H4 (cell line): ENCODE measurements around the gene SSC4D. TPM values are rescaled to one million over a fixed set of nuclear protein-coding genes. Genes with fewer than 3 reads are reported as not detected.
A peak's percentile ranks its signal among the peaks of the same experiment; 100 is the strongest.
"Not testable (repeated sequence)": the region's sequence is repeated elsewhere in the genome, so short reads cannot be mapped to it uniquely, and the experiment has no call there.

Experiments
- DNase-seq: peaks from one replicate; pipeline ENCODE4 v3.0.0-alpha.2; 2015; ENCODE audit warnings: low spot score
- total RNA-seq: library from RNA; depleted of rRNA; stranded (reverse); fragments of >200 nt; shearing (Covaris generic); gene quantifications from 2 replicates; pipeline ENCODE4 v1.2.3, GENCODE V29; 2014

The SSC4D gene
- total RNA-seq, 1 experiment from 2014 or later = 1.6 TPM

DNA sequence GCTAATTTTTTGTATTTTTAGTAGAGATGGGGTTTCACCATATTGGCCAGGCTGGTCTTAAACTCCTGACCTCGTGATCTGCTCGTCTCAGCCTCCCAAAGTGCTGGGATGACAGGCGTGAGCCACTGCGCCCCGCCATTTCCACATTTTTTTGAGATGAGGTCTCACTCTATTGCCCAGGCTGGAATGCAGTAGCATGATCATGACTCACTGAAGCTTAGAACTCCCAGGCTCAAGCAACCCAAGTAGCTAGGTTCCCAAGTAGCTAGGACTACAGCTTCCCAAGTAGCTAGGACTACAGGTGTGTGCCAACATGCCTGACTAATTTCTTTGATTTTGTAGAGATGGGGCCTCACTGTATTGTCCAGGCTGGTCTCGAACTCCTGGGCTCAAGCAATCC lies 11.6 kb upstream of the SSC4D start:
- peak; percentile 76 for DNase-seq

DNA sequence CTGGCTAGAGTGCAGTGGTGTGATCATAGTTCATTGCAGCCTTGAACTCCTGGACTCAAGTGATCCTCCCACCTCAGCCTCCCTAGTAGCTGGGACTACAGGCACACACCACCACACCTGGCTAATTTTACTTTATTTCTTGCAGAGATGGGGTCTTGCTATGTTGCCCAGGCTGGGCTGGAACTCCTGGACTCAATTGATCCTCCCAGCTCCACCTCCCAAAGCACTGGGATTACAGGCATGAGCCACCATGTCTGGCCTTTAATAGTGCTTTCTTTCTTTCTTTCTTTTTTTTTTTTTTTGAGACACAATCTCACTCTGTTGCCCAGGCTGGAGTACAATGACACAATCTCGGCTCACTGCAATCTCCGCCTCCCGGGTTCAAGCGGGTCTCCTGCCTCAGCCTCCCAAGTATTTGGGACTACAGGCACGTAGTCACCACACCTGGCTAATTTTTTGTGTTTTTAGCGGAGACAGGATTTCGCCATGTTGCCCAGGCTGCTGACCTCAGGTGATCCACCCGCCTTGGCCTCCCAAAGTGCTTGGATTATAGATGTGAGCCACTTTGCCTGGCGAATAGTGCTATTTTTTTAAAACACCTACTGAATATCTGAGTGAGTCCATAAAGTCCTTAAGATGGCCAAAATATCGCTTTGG lies 8.3 kb upstream of the SSC4D start:
- not testable (repeated sequence) for DNase-seq

- DNase-seq = no peak
Measured at GRCh38 chr7:76412249-76412648, 2.8 kb upstream of the SSC4D start.

GRCh38 chr7:76411626-76412025 lies 2.1 kb upstream of the SSC4D start:
- DNase-seq = no peak

DNA sequence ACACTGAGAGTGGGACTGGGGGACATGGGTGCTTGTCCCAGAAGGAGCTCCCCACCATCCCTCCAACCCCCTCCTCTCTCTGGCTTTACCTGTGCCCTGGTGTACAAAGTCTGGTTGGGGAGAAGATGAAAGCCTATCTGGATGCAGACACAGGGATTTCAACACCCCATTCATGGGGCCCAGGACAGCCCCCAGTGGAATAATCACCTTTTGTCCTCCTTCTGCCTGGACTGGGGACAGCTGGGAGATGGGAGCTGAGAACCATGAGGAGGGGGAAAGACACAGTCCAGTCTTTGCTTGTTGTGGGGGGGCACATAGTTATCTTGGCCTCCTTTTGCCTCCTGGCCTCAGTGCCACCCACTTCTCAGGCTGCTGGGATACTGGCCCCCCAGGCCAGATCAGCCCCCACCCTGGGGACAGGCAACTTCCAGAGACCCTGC lies 1.4 kb downstream of the SSC4D start:
- no peak for DNase-seq

- DNase-seq = no peak
Measured at GRCh38 chr7:76407718-76408117, 1.8 kb downstream of the SSC4D start.

DNA sequence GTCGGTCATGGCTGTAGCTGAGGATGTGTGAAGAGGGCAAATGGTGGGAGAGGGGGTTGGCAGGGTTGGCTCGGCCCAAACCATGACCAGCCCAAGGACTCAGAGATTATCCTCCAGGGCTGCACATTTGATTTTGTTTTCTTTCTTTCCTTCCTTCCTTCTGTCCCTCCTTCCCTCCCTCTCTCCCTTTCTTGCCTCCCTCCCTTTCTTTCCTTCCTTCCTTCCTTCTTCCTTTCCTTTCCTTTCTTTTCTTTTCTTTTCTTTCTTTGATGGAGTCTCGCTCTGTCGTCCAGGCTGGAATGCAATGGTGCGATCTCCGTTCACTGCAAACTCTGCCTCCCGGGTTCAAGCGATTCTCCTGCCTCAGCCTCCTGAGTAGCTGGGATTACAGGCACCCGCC lies 3.8 kb downstream of the SSC4D start:
- no peak for DNase-seq

GRCh38 chr7:76403780-76404494 lies 5.6 kb downstream of the SSC4D start:
- DNase-seq = no peak

- not testable (repeated sequence) for DNase-seq
Measured at GRCh38 chr7:76403097-76403496, 6.4 kb downstream of the SSC4D start.

DNA sequence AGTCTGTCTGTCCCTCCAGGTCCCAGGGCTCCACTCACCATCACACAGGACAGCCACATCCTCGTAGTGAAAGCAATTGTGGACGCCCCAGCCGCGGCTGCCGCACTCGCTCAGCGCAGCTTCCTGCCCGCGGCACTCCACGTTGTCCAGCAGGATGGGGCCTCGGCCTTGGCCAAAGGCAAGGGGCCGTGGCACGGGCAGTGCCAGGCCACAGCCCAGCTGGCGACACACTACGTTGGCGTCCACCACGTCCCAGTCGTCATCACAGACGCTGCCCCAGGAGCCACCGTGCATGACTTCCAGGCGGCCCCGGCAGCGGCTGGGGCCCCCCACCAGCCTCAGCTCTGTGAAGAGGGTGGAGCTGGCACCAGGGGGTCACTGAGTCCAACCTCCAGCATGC lies 9.2 kb downstream of the SSC4D start:
- DNase-seq = no peak

- no peak for DNase-seq
Measured at GRCh38 chr7:76397409-76398183, 11.9 kb downstream of the SSC4D start.

- no peak for DNase-seq
Measured at GRCh38 chr7:76396864-76397263, 12.6 kb downstream of the SSC4D start.

GRCh38 chr7:76395965-76396726 lies 13.4 kb downstream of the SSC4D start:
- DNase-seq = no peak

GRCh38 chr7:76395605-76395964 lies 13.9 kb downstream of the SSC4D start:
- not testable (repeated sequence) for DNase-seq

- no peak for DNase-seq
Measured at GRCh38 chr7:76394957-76395356, 14.5 kb downstream of the SSC4D start.

GRCh38 chr7:76393116-76394031 lies 16.1 kb downstream of the SSC4D start:
- peak; percentile 91 for DNase-seq

DNA sequence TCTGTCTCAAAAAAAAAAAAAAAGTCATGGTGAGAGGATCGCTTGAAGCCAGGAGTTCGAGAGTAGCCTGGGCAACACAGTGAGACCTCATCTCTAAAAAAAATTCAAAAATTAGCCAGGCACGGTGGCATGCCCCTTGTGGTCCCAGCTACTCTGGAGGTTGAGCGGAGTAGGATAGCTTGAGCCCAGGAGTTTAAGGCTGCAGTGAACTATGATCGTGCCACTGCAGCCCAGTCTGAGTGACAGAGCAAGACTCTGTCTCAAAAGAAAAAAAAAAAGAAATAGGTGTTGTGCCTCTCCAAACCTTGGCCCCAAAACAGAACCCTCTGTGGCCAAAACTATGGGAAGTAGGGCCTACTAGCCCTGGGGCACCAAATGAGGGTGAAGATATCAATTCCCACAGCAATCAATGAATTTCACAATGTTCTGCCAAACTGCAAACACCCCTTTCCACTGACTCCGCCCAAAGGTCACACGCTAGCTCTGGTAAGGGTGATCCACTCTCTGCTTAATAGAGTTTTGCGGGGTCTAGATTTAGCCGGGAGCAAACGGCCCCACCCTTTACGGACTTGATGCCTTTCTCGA lies 16.9 kb downstream of the SSC4D start:
- no peak for DNase-seq

DNA sequence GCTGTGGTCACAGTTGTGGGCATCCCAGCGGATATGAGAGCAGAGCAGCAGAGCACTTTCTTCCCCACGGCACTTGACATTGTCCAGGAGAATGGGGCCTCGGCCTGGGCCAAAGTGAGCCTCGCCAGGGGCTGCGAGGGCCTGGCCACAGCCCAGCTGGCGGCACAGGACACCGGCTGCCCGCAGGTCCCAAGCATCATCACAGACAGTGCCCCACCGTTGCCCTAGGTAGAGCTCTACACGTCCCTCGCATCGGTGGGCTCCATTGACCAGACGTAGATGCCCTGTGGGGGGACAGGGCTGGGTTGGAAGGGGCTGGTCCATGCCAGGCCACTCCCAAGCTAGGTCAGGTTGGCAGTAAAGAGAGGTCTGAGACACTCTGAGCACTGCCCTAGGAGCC lies 19.4 kb downstream of the SSC4D start:
- DNase-seq = no peak

GRCh38 chr7:76387789-76388188 lies 21.7 kb downstream of the SSC4D start:
- not testable (repeated sequence) for DNase-seq

DNA sequence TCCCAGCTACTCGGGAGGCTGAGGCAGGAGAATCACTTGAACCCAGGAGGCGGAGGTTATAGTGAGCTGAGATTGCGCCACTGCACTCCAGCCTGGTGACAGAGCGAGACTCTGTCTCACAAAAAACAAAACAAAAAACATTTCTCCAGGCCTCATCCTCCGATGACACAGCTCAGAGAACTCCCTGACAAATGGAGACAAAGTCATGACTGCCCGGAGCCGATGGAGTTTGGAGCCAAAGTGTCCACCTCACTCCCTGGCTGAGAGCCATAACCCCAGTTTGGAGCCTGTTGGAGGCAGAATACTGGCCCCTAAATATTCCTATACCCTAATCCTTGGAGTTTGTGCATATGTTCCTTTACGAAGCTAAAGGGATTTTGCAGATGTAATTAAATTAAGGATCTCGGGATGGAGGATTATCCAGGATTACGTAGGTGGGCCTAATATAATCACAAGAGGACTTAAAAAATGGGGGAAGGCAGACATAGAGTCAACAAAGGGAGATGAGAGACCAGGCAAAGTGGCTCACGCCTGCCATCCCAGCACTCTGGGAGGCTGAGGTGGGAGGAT lies 22.7 kb downstream of the SSC4D start:
- DNase-seq = no peak
